Panc1 (cell line): ENCODE data around the gene CHCHD6.

Experiments
- CTCF ChIP-seq: fragments of 450-650 bp; IDR thresholded peaks from 2 replicates; pipeline ENCODE4 v1.5.1; 2017; ENCODE audit warnings: mild to moderate bottlenecking
- REST ChIP-seq, 2 experiments: IDR thresholded peaks; 2 replicates each; pipeline ENCODE4 v1.6.1; 2011 to 2012; ENCODE audit warnings: low read depth in 2 of 2, control low read depth in 1 of 2, low read length in 1 of 2, mild to moderate bottlenecking in 1 of 2, moderate library complexity in 1 of 2; ENCODE audit not compliant: insufficient read depth in 1 of 2
- SIN3A ChIP-seq: IDR thresholded peaks from 2 replicates; pipeline ENCODE4 v1.6.1; 2012; ENCODE audit warnings: low read depth, mild to moderate bottlenecking, low read length, moderate library complexity, borderline replicate concordance; ENCODE audit not compliant: insufficient read depth
- TCF7L2 ChIP-seq: IDR thresholded peaks from 2 replicates; pipeline ENCODE4 v1.6.1; 2011; ENCODE audit warnings: mild to moderate bottlenecking, low read depth, low read length, inconsistent platforms

GRCh38 chr3:126781889-126782491 lies 78.0 kb downstream of the CHCHD6 start:
- no peak for TF ChIP-seq REST (IDR thresholded peaks at IDR 0.05; ENCODE audit: insufficient read depth in 1 of 2, low read depth in 2 of 2, low read length in 1 of 2)
- no peak for TF ChIP-seq CTCF
- TF ChIP-seq TCF7L2 = no peak
- no peak for TF ChIP-seq SIN3A
